Gastrocnemius medialis (tissue), 4 donors: Measurements from ENCODE around the gene SLC24A4.

Source experiments
- CTCF ChIP-seq, 5 experiments: fragments of 450-650 bp in 3 of 5; fragments of 200-600 bp in 2 of 5; sonication (generic) in 2 of 5; IDR thresholded peaks in 4 of 5; conservative IDR thresholded peaks in 1 of 5; 1 replicate in 4 of 5; 2 replicates in 1 of 5; pipeline ENCODE4 v1.5.1; 2016 to 2019; ENCODE audit warnings: antibody characterized with exemption in 5 of 5, mild to moderate bottlenecking in 3 of 5, moderate library complexity in 3 of 5
- POLR2A ChIP-seq, 2 donors: fragments of 450-650 bp; IDR thresholded peaks; one replicate each; pipeline ENCODE4 v1.6.1; 2017; ENCODE audit warnings: antibody characterized with exemption in 2 of 2, mild to moderate bottlenecking in 2 of 2, moderate library complexity in 2 of 2

GRCh38 chr14:92515546-92516343 is 192.8 kb downstream of the SLC24A4 start:
- TF ChIP-seq CTCF (IDR thresholded peaks at IDR 0.05 in 4 of 5, conservative IDR thresholded peaks at IDR 0.05 in 1 of 5) = no peak
- no peak for TF ChIP-seq POLR2A (IDR thresholded peaks at IDR 0.05)
